NOMO-1 (cell line): ENCODE data around the gene GDPD4.
A peak's percentile ranks its signal among the peaks of the same experiment; 100 is the strongest.

Source experiments
- DNase-seq, 2 experiments: peaks; one replicate each; lab custom pipeline; 2025; ENCODE audit not compliant: unreplicated experiment in 2 of 2; lab: John Stamatoyannopoulos, UW

GDPD4 gene

GRCh38 chr11:77207019-77207485 is 94.4 kb downstream of the GDPD4 start:
- no peak for DNase-seq

- no peak for DNase-seq
Measured at GRCh38 chr11:77206264-77207018, 95.0 kb downstream of the GDPD4 start.

DNA sequence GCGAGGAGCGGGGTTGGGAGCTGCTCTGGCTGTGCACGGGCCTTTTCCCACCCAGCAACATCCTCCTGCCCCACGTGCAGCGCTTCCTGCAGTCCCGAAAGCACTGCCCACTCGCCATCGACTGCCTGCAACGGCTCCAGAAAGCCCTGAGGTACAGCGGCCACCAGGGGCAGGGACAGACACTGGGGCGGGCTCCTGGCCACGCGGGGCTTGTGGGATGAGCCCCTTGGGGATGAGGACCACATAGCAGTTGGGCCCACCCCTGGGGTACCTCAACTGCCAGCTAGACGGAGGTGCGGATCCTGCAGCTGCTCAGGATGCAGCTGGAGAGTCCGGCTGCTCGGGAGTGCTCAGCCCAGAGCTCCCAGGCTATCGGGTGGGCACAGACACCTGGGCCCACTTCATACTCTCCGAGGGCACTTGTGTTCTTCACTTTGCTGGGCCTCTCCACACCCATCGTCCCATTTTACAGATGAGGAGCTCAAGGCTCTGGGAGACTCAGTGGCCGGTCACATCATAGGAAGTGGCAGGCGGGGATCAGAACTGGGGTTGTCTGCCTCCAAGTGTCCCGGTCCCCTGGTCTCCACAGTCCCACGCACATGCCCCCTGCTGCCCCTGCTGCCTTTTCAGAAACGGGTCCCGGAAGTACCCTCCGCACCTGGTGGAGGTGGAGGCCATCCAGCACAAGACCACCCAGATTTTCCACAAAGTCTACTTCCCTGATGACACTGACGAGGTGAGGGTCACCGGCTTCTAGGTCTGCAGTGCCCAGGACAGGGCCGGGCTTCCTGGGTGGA is 95.8 kb downstream of the GDPD4 start:
- no peak for DNase-seq

GRCh38 chr11:77204754-77205466 is 96.6 kb downstream of the GDPD4 start:
- DNase-seq, result no peak

DNA sequence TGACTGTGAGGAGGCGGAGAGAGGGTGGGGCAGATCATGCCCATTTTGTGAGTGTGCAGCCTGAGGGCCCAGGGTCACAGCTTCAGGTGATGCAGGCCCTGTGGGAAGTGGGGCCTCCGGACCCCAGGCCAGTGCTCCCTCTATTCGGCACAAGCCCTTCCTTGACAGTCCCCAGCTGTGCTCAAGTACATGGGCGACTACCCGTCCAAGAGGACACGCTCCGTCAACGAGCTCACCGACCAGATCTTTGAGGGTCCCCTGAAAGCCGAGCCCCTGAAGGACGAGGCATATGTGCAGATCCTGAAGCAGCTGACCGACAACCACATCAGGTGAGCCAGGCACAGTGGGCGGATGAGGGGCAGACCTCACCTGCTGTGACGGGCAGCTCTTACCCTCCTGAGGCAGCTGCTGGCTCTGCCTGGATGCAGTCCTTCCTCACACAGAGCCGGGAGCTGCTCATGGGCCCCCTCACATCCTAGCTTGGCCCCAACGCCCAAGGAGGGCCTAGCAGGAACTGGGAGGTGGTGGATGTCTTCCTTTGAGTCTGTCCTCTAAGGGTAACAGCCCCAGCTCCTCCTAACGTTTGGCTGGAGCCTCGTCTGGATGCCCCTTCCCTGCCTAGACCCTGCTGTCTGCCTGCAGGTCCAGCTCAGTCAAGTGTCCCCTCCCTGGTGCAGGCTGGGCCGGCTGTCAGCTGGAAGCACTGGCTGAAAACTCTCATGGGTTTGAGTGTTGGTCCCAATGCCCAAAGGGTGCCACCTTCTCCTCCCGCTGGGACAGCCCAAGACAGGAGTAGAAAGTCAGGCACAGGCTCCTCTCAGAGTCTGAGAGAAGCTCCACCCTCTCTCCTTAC is 97.4 kb downstream of the GDPD4 start:
- no peak for DNase-seq

GRCh38 chr11:77202941-77203900 is 98.3 kb downstream of the GDPD4 start:
- no peak for DNase-seq

DNA sequence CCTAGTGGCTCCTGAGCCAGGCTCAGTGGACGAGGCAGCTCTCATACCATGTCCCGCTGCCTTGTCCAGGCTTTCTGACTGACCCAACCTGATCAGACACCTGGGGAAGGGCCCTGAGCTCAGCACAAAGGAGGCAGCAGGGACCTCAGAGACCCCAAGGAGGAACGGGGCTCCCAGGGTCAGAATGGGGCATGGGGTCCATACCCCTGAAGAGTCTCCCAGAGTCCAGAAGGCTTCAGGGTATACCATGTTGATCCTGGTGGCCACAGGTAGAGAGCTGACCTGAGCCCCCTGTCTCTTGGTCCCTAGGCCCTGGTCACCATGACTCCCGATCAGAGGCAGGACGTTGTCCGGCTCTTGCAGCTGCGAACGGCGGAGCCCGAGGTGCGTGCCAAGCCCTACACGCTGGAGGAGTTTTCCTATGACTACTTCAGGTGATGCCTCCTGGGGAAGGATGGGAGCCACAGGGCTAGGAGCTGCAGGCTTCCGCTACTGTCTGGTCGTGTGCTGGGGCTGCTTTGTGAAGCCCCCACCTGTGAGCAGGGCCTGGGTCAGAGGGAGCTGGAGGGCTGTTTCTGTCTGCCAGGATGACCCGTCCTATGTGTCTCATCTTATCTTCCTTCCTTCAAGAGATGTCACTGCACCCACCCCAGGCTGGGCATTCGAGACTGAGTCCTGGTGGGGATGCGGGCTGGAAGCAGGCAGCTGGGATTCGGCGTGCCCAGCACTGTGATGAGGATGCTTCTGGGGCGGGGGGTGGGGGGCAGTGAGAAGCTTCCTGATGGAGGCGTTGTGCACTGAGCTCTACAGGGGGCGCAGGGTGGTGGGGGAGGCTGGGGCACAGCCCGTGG is 99.3 kb downstream of the GDPD4 start:
- DNase-seq, result no peak

DNA sequence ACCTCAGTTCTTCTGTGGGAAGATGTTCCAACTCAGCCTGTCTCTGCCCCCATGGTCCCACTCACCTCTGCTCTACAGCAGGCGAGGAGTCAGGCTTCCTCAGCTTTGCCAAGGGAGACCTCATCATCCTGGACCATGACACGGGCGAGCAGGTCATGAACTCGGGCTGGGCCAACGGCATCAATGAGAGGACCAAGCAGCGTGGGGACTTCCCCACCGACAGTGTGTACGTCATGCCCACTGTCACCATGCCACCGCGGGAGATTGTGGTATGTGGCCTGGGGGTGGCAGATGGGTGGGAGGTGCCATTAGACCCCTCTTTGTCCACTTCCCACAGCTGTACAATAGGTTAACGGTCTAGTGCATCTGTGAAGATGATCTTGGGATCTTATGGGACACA is 100.1 kb downstream of the GDPD4 start:
- no peak for DNase-seq

DNA sequence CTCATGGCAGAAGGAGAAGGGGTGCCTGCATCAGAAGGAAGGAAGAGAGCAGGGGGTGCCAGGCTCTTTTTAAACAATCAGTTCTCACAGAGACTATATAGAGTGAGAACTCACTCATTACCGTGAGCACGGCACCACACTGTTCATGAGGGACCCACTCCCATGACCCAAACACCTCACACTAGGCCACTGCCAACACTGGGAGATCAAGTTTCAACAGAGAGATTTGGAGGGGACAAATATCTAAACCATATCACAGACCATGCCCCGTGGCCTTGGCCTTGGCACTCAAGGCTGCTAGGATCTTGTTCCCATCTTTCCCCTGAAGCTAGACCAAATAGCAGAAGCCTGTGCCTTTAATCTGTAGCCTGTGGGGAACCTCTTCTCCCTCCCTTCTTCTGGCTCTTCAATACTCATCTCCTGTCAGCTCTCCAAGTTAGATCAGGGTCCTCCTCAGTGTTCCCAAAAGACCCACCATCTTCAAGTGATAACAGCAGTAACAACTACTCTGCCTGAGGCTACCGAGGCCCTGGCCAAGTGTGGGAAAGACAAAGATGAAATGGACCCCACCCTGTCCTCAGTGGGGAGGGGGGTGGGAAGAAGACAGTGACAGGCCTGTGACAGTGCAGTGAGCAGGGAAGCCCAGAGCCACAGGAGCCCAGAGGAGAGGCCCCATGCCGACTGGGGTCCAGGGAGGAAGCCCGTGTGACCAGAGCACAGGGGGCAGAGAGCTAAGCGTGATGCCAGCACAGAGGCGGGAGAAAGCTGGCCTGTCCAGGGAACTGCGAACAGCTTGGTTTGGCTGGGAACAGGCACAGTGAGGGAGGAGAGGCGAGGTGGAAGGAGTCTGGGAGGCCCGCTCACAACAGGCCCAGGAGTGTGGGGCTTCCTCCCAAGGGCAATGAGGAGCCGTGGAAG is 100.9 kb downstream of the GDPD4 start:
- DNase-seq, result no peak

GRCh38 chr11:77199137-77199745 is 102.2 kb downstream of the GDPD4 start:
- DNase-seq, result no peak

DNA sequence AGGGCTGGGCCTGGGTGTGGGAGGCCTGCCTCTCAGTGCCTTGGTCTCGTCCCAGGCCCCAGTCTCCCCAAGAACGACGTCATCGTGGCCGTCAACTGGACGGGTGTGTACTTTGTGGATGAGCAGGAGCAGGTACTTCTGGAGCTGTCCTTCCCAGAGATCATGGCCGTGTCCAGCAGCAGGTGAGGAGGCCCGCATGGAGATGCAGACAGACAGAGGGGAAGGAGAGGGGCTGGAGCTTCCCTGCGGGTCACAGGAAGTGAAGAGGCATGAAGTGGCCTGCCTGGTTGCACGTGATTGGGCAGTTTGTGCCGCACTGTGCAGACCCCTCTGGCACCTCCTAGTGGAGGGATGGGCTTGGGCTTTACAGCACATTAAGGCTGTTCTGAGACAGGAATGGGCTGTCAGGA is 103.0 kb downstream of the GDPD4 start:
- peak; percentile 8 to 11 for DNase-seq

GRCh38 chr11:77197626-77198320 is 103.7 kb downstream of the GDPD4 start:
- DNase-seq, result no peak

DNA sequence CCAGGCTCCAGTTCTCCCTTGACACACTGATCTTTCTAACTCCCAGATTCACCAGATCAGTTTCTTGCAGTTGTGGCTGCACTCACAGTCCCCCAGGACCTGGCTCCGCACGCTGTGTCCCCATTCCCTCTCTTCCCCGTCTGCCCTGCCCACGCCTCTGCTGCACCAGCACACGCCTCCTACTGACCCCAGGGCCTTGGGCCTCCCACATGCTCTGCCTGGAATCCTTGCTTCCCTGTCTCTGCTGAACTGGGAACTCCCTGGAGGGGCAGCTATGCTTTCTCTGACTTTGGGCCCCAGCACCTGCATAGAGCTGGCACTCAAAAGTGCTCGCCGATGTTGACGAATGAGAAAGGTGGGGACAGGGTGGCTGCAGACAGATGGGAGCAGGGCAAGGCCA is 104.5 kb downstream of the GDPD4 start:
- no peak for DNase-seq

- DNase-seq, result no peak
Measured at GRCh38 chr11:77195071-77195755, 106.3 kb downstream of the GDPD4 start.

DNA sequence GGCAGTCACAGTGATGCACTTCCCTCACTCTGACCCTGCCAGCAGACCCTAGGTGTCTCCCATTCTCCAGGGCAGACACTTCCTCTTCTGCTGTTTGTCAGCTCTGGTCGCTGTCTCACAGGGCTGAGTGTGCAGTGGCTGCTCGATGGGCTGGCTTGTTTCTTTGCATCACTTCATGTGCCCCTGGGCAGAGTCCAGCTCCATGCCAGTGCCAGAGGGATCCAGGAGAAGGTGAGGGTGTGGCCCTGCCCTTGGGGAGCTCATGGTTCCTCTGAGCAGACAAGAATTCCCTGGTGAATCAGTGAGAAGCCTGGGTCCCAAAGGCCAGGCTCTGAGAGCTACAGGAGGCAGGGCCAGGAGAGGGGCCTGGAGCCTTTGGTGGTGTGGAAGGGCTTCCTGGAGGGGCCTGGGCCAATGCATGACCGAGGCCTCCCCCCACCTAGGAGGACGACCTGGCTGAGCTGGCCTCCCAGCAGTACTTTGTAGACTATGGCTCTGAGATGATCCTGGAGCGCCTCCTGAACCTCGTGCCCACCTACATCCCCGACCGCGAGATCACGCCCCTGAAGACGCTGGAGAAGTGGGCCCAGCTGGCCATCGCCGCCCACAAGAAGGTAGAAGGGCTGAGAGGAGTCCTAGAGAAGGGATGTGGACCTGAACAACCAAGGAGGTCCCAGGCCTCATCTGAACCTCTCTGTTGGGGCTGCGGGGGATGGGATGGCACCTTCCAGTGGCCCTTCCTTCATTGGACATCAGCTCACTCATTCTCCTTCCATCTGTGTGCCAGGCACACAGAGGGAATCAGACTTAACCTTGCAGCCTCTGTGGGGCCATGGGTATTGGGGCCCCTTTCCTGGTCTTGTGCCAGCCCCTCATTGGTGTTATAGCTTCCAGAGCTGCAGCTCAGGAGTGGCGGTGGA is 107.3 kb downstream of the GDPD4 start:
- DNase-seq, result peak in 1 of 2 experiments; percentile 16
